ENCODE data around the gene FARSA. TPM values are rescaled to one million over a fixed set of nuclear protein-coding genes. Genes with fewer than 3 reads are reported as not detected.

FARSA gene
- total and polyA plus RNA-seq, 2 donors (not counting 1 experiment from before 2014, with no cell fraction given) = 26.4 to 50.1 TPM

GRCh38 chr19:12881172-12881808 lies 52.2 kb downstream of the FARSA start, which contains the start of gene DNASE2:
TSS of gene DNASE2 (minus strand) at chr19:12881449. CDS start at chr19:12881375, 74 bp downstream.
- Mint-ChIP-seq H3K4me1 (peaks cover 27% of the 10 kb centered on the region), H3K27ac (peak within 1 kb of the TSS; percentile 96), H3K27me3 (no peaks in the 10 kb centered on the region), H3K4me3 (peak within 1 kb of the TSS; percentile 84), H3K9me3 (ENCODE audit: insufficient read depth) (no peaks in the 10 kb centered on the region)
- ChIA-PET POLR2A (interaction anchor here (0.5 to 1.6 kb wide), 7 partner anchors 10 to 232 kb away, joined by 3 to 13 read pairs (median 5); partner anchors contain the start of gene GCDH), CTCF (interaction anchor here (0.7 to 7.1 kb wide), 9 partner anchors 9 to 304 kb away, joined by 3 to 58 read pairs (median 6); partner anchors contain the start of gene GCDH)
- H3K27ac ChIP-seq (ENCODE audit: low read length in 2 of 2) = peak within 1 kb of the TSS; percentile 94 to 98
- peaks cover 19% of the 10 kb centered on the region for H3K79me2 ChIP-seq (ENCODE audit: control insufficient read depth, insufficient read depth, low read length)
- peak within 1 kb of the TSS; percentile 58 to 97 (median 83) for H3K4me3 ChIP-seq (ENCODE audit: control extremely low read depth in 1 of 5, extremely low read depth in 1 of 5, insufficient read depth in 1 of 5, low read depth in 2 of 5, low read length in 4 of 5)
- peak; percentile 88 for ATAC-seq (ENCODE audit: low read depth)
- H3K9ac ChIP-seq (ENCODE audit: low read length) = peak within 1 kb of the TSS; percentile 90
- H2AFZ ChIP-seq (ENCODE audit: insufficient read depth, low read depth, low read length, poor library complexity, severe bottlenecking) = peak within 1 kb of the TSS; percentile 80
- no peak for TF ChIP-seq EZH2 (IDR thresholded peaks at IDR 0.05; ENCODE audit: borderline replicate concordance, insufficient read depth, low read depth, low read length, poor library complexity, severe bottlenecking)
- no peak for TF ChIP-seq CTCF (IDR thresholded peaks at IDR 0.05)
- WGBS (ENCODE audit: insufficient coverage) = under 1% methylated on average over 38 of the region's 38 CpGs
- H3K9me3 ChIP-seq (ENCODE audit: control extremely low read depth in 1 of 3, control insufficient read depth in 2 of 3, insufficient read depth in 1 of 3, low read length in 2 of 3) = peaks cover 0 to 40% (median 5%) of the 10 kb centered on the region in 3 donors
- H3K4me2 ChIP-seq (replicated peaks; ENCODE audit: low read depth, low read length, poor library complexity, severe bottlenecking) = peak within 1 kb of the TSS; percentile 90
- peak; percentile 98 for DNase-seq
- H3K27me3 ChIP-seq (replicated peaks in 1 of 4; ENCODE audit: control extremely low read depth in 1 of 4, control insufficient read depth in 3 of 4, insufficient read depth in 4 of 4, low read length in 3 of 4) = no peaks in the 10 kb centered on the region
- H3K36me3 ChIP-seq (replicated peaks in 1 of 2; ENCODE audit: control extremely low read depth in 1 of 2, control insufficient read depth in 1 of 2, extremely low read depth in 1 of 2, insufficient read depth in 2 of 2, low read length in 1 of 2) = peaks cover 0 to 14% of the 10 kb centered on the region in 2 experiments
- intact Hi-C loops (cut with micrococcal nuclease) = loop anchor here (1.0 to 2.0 kb wide), 2 partner anchors 9 to 14 kb away; no protein-coding TSS in a partner anchor
- no peaks in the 10 kb centered on the region for H4K20me1 ChIP-seq (ENCODE audit: control insufficient read depth, insufficient read depth, low read length, poor library complexity, severe bottlenecking)
- peaks cover 19 to 41% of the 10 kb centered on the region in 2 donors for H3K4me1 ChIP-seq (ENCODE audit: control insufficient read depth in 2 of 2, insufficient read depth in 2 of 2, low read length in 2 of 2)

All from B cell (primary cell).